Measurements from ENCODE around the gene OR12D1.

Gene OR12D1

DNA sequence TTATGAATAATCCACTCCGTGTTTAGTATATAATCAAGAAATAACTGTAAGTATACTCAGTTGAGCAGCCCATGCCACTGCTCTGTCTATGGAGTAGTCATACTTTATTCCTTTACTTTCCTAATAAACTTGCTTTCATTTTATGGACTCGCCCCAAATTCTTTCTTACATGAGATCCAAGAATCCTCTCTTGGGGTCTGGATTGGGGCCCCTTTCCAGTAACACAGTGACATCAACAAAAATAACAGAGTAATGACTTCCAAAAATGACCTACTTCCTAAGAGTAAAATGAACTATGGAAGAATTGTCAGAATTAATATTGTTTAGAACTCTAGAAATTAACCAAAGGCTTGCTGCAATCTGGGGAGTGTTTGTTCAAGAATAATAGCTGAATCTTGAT, 51.1 kb downstream of the OR12D1 start:
- DNase-seq (ENCODE audit: low spot score): no peak

- DNase-seq (ENCODE audit: low spot score): no peak
Measured at GRCh38 chr6:29466241-29466640, 51.5 kb downstream of the OR12D1 start.
